CD1c-positive myeloid dendritic cell (primary cell): Measurements from ENCODE around the gene KREMEN1.
"Not testable (repeated sequence)": the region's sequence is repeated elsewhere in the genome, so short reads cannot be mapped to it uniquely, and the experiment has no call there.

Experiments
- DNase-seq: peaks from one replicate; pipeline ENCODE4 v3.0.0-alpha.2; 2016; ENCODE audit errors: extremely low spot score

Gene KREMEN1

DNA sequence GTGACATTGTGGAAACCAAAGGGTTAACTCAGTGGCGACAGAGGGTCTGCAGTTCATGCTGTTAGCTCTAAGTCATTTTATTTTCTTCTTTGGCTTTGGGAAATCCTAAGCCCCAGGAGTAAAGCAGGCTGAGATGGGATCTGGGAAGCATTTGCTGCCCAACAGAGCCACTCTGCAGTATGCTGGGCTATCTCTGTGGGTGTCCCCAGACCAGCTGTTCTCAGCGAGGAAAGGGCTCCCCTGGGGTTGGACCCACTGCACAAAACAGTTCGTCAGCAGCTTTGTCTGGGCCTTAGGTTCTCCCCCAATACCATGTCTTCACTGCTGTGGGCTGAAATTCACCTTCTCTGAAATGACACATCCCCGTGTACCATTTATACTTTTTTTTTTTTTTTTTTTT lies 34.0 kb downstream of the KREMEN1 start:
- DNase-seq = no peak

DNA sequence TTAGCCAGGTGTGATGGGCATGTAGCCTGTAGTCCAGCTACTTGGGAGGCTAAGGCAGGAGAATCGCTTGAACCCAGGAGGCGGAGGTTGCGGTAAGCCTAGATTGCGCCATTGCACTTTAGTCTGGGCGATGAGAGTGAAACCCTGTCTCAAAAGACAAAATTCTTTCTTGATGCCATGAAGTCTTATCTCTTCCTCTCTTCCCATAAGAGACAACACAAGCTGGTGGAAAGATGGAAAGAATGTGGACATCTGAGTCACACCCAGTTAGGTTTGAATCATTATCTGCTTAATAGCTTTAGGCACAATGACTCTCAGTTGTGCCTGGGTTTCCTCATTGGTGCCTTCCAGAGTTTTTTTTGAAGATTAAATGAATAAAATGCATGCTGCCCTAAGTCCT lies 35.3 kb downstream of the KREMEN1 start:
- DNase-seq = no peak

DNA sequence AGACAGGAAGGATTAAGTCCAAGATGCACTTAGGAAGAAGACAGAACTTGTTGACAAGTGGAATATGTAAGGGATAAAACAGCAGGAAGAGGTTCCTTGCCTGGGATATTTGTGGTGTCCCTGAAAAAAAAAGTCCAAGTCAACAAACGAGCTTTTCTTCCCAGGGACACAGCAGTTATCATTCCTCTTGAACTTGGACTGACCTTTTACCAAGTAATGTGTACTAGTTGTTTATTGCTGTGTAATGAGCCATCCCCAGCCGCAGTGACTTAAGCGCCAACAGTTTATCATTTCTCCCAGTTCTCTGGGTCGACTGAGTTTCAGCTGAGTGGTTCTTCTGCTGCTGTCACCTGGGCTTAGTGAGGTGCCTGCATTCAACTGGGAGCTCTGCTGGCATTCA lies 37.0 kb downstream of the KREMEN1 start:
- DNase-seq = no peak

DNA sequence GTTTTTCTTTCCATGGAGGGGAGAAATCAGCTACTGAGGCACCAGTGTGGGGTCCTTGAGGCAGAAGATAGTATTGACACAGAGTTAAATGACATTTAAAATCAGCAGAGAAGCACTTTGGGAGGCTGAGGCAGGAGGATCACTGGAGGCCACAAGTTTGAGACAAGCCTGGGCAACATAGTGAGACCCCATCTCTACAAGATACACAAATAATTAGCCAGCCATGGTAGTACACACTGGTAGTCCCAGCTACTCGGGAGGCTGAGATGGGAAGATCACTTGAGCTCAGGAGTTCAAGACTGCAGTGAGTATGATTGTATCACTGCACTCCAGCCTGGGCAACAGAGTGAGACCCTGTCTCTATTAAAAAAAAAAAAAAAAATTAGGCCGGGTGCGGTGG lies 38.1 kb downstream of the KREMEN1 start:
- no peak for DNase-seq

DNA sequence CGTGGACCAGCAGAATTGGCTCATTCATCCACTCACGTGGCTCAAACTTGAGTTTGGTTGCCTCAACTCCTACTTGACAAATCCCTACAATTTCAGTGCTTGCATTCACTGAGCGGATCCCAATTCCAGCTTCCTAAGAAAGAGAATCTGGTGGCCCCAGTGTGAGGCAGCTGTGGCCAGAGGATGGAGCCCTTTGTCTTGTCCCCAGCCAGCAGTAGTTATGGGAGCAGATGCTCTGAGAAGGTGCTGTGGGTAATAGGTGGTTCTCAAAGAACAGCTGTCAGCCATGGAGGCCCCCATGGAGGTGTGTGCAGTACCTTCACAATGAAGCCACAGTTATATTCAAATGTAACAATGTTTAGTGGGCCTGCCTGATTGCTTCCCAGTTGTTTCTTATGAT lies 39.3 kb downstream of the KREMEN1 start:
- DNase-seq = no peak

DNA sequence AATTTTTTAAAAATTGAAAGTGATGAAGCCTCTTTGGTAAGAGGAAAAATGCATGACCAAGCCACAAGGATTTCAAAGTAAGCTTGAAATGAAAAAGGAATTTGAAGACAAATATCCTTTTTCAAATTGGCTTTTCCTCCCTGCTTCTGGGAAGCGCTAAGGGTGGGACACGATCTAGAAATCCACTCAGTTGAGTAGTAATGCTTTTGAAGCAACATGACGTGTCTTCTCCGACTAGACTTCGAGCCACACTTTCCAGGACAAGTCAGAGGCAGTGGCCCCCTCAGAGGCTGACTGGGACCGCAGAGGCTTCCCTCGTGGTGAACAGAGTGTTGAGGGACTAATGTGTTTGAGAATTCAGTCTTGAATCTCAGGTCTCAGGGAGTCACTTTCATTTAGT lies 39.8 kb downstream of the KREMEN1 start:
- DNase-seq = no peak

DNA sequence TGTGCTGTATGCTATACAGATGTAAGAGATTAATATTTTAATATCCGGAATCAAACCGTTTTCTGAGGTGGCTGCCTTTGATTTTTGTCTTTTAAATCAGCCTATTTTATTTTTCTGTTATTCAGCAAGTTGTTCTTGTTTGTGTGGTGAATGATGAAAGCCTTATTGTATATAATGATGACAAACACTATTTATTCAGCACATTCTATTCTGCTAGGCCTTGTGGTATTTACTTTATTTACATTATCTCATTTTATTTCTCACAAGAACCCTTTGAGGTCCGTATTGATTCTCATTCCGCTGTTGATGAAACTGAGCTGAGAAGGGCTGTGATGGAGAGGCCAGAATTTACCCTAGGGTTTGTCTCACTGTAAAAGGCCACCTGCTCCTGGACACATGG lies 40.5 kb downstream of the KREMEN1 start:
- no peak for DNase-seq

DNA sequence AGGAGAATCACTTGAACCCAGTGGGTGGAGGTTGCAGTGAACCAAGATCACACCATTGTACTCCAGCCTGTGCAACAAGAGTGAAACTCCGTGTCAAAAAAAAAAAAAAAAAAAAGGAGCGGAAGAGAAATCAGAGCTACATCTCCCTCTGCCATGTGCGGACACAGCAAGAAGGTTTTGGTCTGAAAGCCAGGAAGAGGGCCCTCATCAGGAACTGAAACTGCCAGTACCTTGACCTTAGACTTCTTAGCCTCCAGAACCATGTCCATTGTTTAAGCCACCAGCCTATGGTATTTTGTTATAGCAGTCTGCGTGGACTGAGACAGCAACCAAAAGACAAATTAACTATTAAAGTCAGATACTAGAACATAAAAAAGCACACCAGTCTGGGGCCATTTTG lies 41.6 kb downstream of the KREMEN1 start:
- no peak for DNase-seq

DNA sequence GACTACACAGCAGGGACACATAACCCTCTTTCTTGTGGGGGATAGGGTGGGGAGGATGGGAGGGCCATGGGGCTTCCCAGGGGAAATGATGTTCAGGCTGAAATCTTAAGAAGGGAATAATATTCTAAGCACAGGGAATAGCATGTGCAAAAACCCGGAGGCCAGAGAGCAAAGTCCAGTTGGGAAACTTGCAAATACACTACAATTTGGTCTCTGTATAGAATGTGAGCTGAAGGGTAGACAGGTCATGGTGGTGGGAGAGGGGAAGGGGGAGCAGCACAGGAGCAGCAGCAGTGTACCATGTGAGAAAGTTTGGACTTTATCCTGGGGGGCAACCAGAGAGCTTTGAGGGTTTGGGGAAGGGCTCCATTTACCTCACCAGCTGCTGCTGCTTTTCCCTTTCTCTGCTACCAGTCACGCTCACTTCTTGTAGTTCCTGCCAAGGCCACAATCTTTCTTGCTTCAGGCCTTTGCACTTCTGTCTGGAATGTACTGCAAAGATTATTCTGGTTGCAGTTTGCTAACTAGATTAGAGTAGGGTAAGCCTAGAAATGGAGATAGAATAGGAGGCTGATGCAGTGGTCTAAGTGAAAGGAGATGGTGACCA lies 43.0 kb downstream of the KREMEN1 start:
- DNase-seq = no peak

DNA sequence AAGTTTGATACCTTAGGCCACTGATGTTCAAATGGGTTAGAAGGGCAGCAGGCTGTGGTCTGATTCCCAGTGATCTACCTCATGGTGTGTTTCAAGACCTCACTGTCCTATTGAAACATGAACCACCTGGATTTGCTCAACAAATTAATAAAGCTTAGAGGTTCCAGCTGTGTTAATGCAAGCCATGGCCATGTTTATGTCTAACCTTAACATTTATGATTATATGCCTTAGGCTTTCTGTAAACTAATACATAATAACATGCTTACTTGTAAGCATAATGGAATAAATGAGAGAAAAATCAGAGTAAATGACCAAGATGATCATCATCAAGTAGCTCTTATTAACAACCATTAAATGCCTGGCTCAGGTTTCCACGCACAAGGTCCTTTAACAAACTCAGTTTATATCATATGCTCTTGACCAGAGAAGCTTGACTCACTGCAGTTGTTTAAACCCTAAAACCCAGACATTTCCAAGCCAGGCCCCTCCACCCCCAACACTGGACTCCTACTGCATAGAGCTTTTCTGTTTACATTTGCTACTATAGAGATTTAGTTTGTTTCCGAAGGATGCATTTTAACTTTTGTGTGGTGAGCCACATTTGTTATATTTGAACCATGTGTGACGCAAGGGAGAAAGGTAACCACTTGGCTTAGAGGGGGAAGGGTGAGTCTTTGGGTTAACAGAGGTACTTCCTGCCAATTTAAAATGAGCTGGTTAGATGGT lies 43.7 kb downstream of the KREMEN1 start:
- no peak for DNase-seq

DNA sequence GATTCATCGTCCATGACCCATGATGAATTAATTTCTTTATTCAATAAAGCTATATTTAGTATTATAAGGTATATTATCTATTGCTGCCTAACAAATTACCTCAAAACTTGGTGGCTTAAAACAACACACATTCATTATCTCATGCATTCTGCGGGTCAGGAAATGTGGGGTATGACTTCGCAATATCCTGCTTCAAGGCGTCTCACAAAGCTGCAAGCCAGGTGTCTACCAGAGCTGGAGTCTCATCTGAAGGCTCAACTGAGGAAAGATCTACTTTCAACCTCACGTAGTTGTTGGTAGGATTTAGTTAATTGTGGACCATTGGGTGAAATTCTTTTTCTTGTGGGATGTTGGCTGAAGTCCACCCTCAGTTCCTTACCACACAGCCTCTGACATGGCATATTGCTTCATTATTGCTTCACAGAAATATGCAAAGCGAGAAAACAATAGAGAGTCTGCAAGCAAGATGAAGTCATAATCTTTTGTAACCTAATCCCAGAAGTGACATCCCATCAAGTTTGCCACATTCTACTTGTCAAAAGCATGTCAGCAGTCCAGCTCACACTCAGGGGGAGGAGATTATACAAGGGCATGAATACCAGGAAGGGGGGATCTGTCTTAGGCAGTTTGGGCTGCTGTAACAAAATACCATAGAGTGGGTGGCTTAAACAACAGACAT lies 45.1 kb downstream of the KREMEN1 start:
- DNase-seq = peak; percentile 69

DNA sequence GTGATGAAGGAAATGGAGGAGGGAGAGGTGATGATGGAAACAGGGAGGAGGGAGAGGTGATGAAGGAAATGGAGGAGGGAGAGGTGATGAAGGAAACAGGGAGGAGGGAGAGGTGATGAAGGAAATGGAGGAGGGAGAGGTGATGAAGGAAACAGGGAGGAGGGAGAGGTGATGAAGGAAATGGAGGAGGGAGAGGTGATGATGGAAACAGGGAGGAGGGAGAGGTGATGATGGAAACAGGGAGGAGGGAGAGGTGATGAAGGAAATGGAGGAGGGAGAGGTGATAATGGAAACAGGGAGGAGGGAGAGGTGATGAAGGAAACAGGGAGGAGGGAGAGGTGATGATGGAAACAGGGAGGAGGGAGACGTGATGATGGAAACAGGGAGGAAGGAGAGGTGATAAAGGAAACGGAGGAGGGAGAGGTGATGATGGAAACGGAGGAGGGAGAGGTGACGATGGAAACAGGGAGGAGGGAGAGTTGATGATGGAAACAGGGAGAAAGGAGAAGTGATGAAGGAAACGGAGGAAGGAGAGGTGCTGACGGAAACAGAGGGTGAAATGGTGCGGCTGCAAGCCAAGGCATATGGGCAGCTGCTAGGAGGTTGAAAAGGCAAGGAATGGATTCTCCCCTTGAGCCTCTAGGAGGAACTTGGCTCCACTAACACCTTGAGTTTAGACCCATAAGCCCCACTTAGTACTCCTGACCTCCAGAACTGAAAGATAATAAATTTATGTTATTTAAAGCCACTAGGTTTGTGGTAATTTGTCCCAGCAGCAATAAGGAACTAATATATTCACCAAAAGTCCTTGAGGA lies 47.5 kb downstream of the KREMEN1 start:
- not testable (repeated sequence) for DNase-seq

DNA sequence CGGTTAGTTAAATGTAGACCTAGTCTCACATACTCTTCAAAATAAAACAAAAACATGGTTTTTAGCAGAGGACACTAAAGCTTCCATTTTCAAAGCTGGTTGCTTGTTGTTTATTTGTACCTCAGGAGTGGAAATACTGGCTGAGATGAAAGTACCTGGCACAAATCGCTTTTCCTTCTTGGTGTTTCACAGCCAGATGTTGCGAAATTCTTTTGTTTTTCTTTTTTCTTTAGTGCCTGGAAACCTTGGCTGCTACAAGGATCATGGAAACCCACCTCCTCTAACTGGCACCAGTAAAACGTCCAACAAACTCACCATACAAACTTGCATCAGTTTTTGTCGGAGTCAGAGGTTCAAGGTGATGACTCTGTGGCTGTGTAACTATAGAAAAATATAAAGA lies 48.3 kb downstream of the KREMEN1 start:
- no peak for DNase-seq

DNA sequence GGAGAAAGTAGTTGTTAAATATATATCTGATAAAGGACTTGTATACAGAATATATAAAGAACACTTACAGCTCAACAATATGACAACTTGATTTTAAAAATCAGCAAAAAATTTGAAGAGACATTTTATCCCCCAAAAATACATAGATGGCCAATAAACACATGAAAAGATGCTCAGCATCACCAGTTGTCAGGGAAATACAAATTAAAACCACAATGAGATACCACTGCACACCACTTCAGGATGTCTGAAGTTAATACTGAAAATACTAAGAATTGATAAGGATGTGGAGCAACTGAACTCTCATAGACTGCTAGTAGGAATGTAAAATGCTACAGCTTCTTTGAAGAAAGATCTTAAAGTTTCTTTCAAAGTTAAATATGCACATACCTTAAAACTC lies 49.2 kb downstream of the KREMEN1 start:
- no peak for DNase-seq

DNA sequence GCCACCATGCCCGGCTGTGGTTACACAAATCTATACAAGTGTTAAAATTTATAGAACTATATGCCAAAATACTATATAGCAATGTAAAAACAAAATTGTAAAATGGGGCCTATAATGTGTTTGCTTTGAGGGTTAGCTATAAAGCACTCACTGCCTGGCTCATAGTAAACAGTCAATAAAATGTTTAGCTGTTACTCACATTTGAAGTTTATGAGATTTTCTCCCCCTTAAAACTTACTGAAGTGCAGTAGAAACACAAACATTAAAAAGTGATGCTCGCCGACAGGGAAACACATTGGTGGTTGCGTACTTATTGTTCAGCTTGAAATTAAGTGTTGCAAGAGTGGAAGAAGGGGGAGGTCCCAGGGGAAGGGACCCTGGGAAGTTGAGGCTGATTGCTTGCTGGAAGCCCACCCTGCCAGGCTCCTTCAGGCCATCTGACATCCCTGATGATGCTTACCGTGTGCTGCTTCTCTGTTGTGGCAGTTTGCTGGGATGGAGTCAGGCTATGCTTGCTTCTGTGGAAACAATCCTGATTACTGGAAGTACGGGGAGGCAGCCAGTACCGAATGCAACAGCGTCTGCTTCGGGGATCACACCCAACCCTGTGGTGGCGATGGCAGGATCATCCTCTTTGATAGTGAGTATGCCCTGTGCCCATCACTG lies 52.1 kb downstream of the KREMEN1 start:
- no peak for DNase-seq

DNA sequence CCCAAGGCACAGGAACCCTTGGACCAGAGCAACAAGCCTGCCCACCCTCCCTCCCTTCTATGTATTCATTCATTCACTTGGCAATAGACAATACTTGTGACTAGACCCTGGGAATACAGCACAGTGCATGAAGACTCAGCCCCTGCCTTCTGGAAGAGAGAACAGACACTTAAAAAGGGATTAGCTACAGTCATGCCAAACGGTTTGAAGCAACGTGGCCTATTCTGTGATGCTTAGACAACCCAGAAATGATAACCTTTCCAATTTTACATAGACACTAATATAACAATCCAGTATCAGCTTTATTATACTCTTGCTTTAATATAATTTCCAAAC lies 52.6 kb downstream of the KREMEN1 start:
- no peak for DNase-seq

DNA sequence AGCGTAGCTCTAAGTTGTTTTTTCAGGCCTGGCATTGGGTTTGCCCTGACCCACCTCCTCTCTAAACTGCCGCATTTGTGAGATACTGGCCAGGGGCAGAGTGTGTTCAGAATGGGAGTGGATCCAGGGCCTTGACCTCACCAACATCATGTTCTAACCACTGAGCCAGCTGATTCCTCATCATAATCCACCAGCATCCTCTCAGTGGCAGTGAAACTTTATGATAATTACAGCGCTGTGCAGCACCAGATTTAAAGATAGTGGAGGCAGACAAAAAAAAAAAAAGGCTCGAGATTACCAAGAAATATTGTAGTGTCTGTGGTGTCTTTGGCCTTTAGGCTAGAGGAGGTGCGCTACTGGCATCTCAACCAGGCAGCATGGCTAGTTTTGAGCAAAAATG lies 53.0 kb downstream of the KREMEN1 start:
- no peak for DNase-seq

DNA sequence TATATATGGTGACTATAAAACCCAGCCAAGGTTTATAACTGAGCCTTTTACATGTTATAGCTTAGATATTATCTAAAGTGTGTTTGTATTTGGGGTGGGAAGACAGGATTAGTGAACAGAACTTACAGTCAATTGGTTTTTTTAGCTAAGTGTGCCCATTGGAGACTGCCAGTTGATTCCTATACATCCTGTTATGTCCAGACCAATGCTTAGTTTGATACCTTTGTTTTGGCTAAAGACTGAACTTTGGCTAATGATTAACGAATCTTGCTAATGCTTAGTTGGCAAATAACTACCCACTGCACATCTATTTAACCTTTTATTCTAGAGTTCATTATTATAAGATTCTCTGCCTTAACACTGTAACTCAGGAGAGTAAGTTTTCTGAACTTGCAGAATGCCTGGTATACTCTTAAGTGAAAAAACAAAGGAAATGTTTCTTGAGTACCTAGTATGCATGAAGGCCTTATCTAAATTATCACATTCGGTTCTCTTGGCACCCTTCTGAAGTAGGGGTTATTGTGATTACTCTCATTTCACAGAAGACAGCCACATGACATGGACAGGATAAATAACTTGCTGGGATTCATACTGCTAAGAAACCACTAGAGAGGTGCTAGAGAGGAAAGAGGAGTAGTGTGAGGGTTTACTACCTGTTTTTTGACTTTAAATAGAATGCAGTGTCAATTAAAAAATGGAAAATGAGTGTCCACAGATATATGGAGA lies 54.0 kb downstream of the KREMEN1 start:
- no peak for DNase-seq

DNA sequence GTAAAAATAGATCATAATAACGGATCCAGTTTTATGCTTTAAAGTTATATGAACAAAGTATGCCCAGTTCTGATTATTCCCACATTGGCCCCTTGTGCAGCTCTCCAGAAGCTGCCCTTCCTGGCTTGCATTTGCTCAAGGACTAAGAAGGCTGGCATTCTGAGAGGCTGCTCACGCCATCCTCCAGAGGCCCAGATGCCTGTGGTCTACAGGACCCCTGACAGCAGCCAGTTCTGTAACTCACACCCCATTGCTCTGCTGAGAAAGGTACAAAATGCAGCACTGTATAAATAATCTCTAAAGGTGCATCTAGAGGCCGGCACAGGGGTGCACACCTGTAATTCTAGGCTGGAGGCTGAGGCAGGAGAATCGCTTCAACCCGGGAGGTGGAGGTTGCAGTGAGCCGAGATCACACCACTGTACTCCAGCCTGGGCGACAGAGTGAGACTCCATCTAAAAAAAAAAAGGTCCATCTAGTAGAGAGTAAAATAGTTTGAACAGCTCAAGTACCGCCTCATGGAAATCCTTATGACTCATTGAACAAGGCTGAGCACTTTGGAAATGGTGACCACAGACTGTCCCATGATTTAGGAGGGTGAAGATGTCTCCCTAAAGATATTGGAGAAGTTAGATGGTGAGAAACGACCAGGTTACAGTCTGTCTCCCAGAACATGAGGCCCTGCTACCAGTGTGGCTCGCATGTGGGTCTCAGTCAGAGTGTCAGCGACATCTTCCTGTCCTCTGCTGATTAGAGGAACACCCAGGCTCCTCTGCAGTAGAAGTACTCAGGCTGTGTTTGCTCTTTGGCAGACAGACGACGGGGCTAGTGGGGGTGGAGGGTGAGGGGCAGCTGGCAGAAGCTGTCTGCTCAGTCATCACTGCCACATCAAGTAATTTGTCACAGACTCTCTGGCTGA lies 56.3 kb downstream of the KREMEN1 start:
- DNase-seq = no peak

DNA sequence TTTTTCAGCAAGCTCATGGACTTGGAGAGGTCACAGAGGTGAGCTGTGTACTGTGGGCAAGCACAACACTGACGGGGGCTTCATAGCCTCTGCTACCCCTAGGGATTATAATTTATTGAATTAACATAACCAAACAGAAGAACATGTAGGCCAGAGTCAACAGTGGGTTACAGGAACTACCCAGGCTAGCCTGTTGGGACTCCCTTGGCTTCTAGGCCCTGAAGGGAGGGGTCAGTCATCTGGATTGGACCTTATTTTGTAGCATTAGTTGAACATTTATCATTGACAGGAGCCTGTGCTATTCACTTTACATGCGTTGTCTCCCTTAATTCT lies 56.9 kb downstream of the KREMEN1 start:
- no peak for DNase-seq
